SK-N-SH treated with all-trans-retinoic acid at 6 μM for 48 hours (cell line): ENCODE results near the gene PPP1R8.

ENCODE experiments used
- ATAC-seq: fragments of 200-7000 bp; cut with Tn5 transposase; 3 replicates; pipeline ENCODE4 v1.9.1; 2020; ENCODE audit warnings: mild to moderate bottlenecking, moderate library complexity
- ARNTL ChIP-seq: fragments of 450-650 bp; formaldehyde crosslinking; IDR thresholded peaks from 2 replicates; pipeline ENCODE4 v1.5.0; 2020; ENCODE audit warnings: low read depth, mild to moderate bottlenecking, moderate library complexity, borderline replicate concordance
- BACH2 ChIP-seq: fragments of 250-450 bp; sonication (Bioruptor Pico); IDR thresholded peaks from 2 replicates; pipeline ENCODE4 v1.9.0; 2021; ENCODE audit warnings: mild to moderate bottlenecking, borderline replicate concordance
- CREB5 ChIP-seq: fragments of 250-450 bp; sonication (Bioruptor Pico); IDR thresholded peaks from 2 replicates; pipeline ENCODE4 v1.5.1; 2020; ENCODE audit warnings: low read depth, mild to moderate bottlenecking, moderate library complexity
- CSDC2 ChIP-seq: fragments of 250-450 bp; sonication (Bioruptor Pico); IDR thresholded peaks from 2 replicates; pipeline ENCODE4 v1.5.0; 2020; ENCODE audit warnings: mild to moderate bottlenecking, moderate library complexity
- CSRNP3 ChIP-seq: fragments of 250-450 bp; sonication (Bioruptor Pico); IDR thresholded peaks from 2 replicates; pipeline ENCODE4 v1.5.1; 2021; ENCODE audit warnings: mild to moderate bottlenecking, moderate library complexity
- ESRRG ChIP-seq: fragments of 250-450 bp; sonication (Bioruptor Pico); IDR thresholded peaks from 2 replicates; pipeline ENCODE4 v1.6.1; 2021; ENCODE audit warnings: mild to moderate bottlenecking
- GLIS3 ChIP-seq: fragments of 250-450 bp; sonication (Bioruptor Pico); IDR thresholded peaks from 2 replicates; pipeline ENCODE4 v1.5.0; 2020; ENCODE audit warnings: mild to moderate bottlenecking, moderate library complexity
- ISL1 ChIP-seq: fragments of 250-450 bp; sonication (Bioruptor Pico); IDR thresholded peaks from 2 replicates; pipeline ENCODE4 v2.1.2; 2022; ENCODE audit warnings: mild to moderate bottlenecking, moderate library complexity
- OSR1 ChIP-seq: fragments of 250-450 bp; sonication (Bioruptor Pico); IDR thresholded peaks from 2 replicates; pipeline ENCODE4 v1.8.0; 2022; ENCODE audit warnings: moderate library complexity, mild to moderate bottlenecking, inconsistent platforms
- PATZ1 ChIP-seq: fragments of 250-450 bp; sonication (Bioruptor Pico); IDR thresholded peaks from 2 replicates; pipeline ENCODE4 v1.8.0; 2020; ENCODE audit warnings: mild to moderate bottlenecking, moderate library complexity, borderline replicate concordance
- POU6F1 ChIP-seq: fragments of 250-450 bp; sonication (Bioruptor Pico); IDR thresholded peaks from 2 replicates; pipeline ENCODE4 v1.8.0; 2021; ENCODE audit warnings: low read depth, mild to moderate bottlenecking, moderate library complexity, borderline replicate concordance
- PPARA ChIP-seq: fragments of 250-450 bp; sonication (Bioruptor Pico); IDR thresholded peaks from 2 replicates; pipeline ENCODE4 v1.5.0; 2020; ENCODE audit warnings: mild to moderate bottlenecking, borderline replicate concordance
- RARB ChIP-seq: fragments of 250-450 bp; sonication (Bioruptor Pico); IDR thresholded peaks from 2 replicates; pipeline ENCODE4 v1.8.0; 2021; ENCODE audit warnings: mild to moderate bottlenecking, moderate library complexity
- TCF4 ChIP-seq: fragments of 250-450 bp; sonication (Bioruptor Pico); IDR thresholded peaks from 2 replicates; pipeline ENCODE4 v1.8.0; 2021; ENCODE audit warnings: mild to moderate bottlenecking, moderate library complexity, borderline replicate concordance
- TSHZ2 ChIP-seq: fragments of 250-450 bp; sonication (Bioruptor Pico); IDR thresholded peaks from 2 replicates; pipeline ENCODE4 v1.5.0; 2020; ENCODE audit warnings: mild to moderate bottlenecking, moderate library complexity
- ZC3H10 ChIP-seq: fragments of 250-450 bp; sonication (Bioruptor Pico); IDR thresholded peaks from 2 replicates; pipeline ENCODE4 v1.5.1; 2021; ENCODE audit warnings: mild to moderate bottlenecking, moderate library complexity
- ZFP3 ChIP-seq: fragments of 250-450 bp; sonication (Bioruptor Pico); IDR thresholded peaks from 2 replicates; pipeline ENCODE4 v1.5.0; 2020; ENCODE audit warnings: mild to moderate bottlenecking, moderate library complexity
- ZFP30 ChIP-seq: fragments of 450-650 bp; formaldehyde crosslinking; IDR thresholded peaks from 2 replicates; pipeline ENCODE4 v1.5.0; 2022; ENCODE audit warnings: mild to moderate bottlenecking, moderate library complexity
- ZNF565 ChIP-seq: fragments of 450-650 bp; formaldehyde crosslinking; conservative IDR thresholded peaks from 2 replicates; pipeline ENCODE4 v1.5.0; 2020; ENCODE audit warnings: low read depth, mild to moderate bottlenecking, moderate library complexity
- ZNF70 ChIP-seq: fragments of 450-650 bp; formaldehyde crosslinking; IDR thresholded peaks from 2 replicates; pipeline ENCODE4 v1.5.0; 2020; ENCODE audit warnings: mild to moderate bottlenecking, moderate library complexity
- ZNF8 ChIP-seq: fragments of 450-650 bp; formaldehyde crosslinking; IDR thresholded peaks from 2 replicates; pipeline ENCODE4 v1.5.0; 2020; ENCODE audit warnings: mild to moderate bottlenecking, moderate library complexity

PPP1R8 gene

GRCh38 chr1:27885621-27886352, 55.2 kb downstream of the PPP1R8 start:
- TF ChIP-seq GLIS3 (CRISPR knock-in tag) (no peak), RARB (CRISPR knock-in tag) (no peak), TSHZ2 (no peak), BACH2 (CRISPR knock-in tag) (no peak), CREB5 (CRISPR knock-in tag) (no peak), ZNF8 (CRISPR knock-in tag) (no peak), ZC3H10 (CRISPR knock-in tag) (no peak), PPARA (no peak), POU6F1 (CRISPR knock-in tag) (no peak), ZFP30 (CRISPR knock-in tag) (no peak), ESRRG (CRISPR knock-in tag) (no peak), CSDC2 (CRISPR knock-in tag) (no peak), PATZ1 (CRISPR knock-in tag) (no peak), TCF4 (CRISPR knock-in tag) (no peak), ARNTL (CRISPR knock-in tag) (no peak), CSRNP3 (no peak), ZNF565 (no peak), ZFP3 (no peak), ZNF70 (CRISPR knock-in tag) (no peak), OSR1 (CRISPR knock-in tag) (no peak)
- ATAC-seq = no peak

GRCh38 chr1:27886353-27886679, 55.7 kb downstream of the PPP1R8 start:
- TF ChIP-seq ISL1 (CRISPR knock-in tag) (no peak), POU6F1 (CRISPR knock-in tag) (no peak), ZNF565 (no peak), CSDC2 (CRISPR knock-in tag) (no peak), PATZ1 (CRISPR knock-in tag) (no peak)
- ATAC-seq = no peak
